ENCODE data around the gene MICB.
A peak's percentile ranks its signal among the peaks of the same experiment; 100 is the strongest.
"Not testable (repeated sequence)": the region's sequence is repeated elsewhere in the genome, so short reads cannot be mapped to it uniquely, and the experiment has no call there.

The MICB gene

GRCh38 chr6:31541059-31541657 lies 43.2 kb downstream of the MICB start:
- DNase-seq = peak; percentile 68
- ATAC-seq = peak; percentile 10

- ATAC-seq (peak; percentile 80), DNase-seq (peak; percentile 94)
These were observed 43.9 kb downstream of the MICB start, which contains the start of gene DDX39B for GRCh38 chr6:31541658-31542521. Gene DDX39B, minus strand, starts transcription at chr6:31542003. Its CDS starts 1,471 bp downstream, at chr6:31540532.

GRCh38 chr6:31543639-31544038 lies 45.7 kb downstream of the MICB start:
- no peak for DNase-seq
- no peak for ATAC-seq

- no peak for DNase-seq
- no peak for ATAC-seq
These were observed 46.7 kb downstream of the MICB start for GRCh38 chr6:31544676-31545075.

- DNase-seq (no peak), ATAC-seq (no peak)
These were observed 47.3 kb downstream of the MICB start for GRCh38 chr6:31545291-31545690.

GRCh38 chr6:31546339-31546957 lies 48.5 kb downstream of the MICB start, which contains the start of gene ATP6V1G2:
Gene ATP6V1G2, minus strand, starts transcription at chr6:31546608. Its CDS starts 49 bp downstream, at chr6:31546559.
- peak; percentile 71 for ATAC-seq
- peak; percentile 93 for DNase-seq

GRCh38 chr6:31546958-31547726 lies 49.2 kb downstream of the MICB start, which contains the start of gene NFKBIL1:
Gene NFKBIL1, plus strand, starts transcription at chr6:31547608. Its CDS starts 87 bp downstream, at chr6:31547695.
- DNase-seq = peak; percentile 93
- peak; percentile 91 for ATAC-seq

GRCh38 chr6:31547727-31548543 lies 50.0 kb downstream of the MICB start:
- DNase-seq (no peak), ATAC-seq (no peak)

GRCh38 chr6:31548544-31548873 lies 50.6 kb downstream of the MICB start:
- DNase-seq (no peak), ATAC-seq (no peak)

- ATAC-seq = not testable (repeated sequence)
- DNase-seq = peak; percentile 69
These were observed 53.4 kb downstream of the MICB start for GRCh38 chr6:31551371-31551770.

- DNase-seq = no peak
- ATAC-seq = no peak
These were observed 58.4 kb downstream of the MICB start for GRCh38 chr6:31556307-31556706.

GRCh38 chr6:31557443-31558317 lies 59.7 kb downstream of the MICB start:
- no peak for ATAC-seq

GRCh38 chr6:31558318-31558625 lies 60.3 kb downstream of the MICB start:
- ATAC-seq (no peak), DNase-seq (no peak)

More at GRCh38 chr6:31557443-31558317, 59.7 kb downstream of the MICB start:
- no peak for DNase-seq

- ATAC-seq (peak; percentile 57), DNase-seq (peak; percentile 75)
These were observed 60.9 kb downstream of the MICB start for GRCh38 chr6:31558631-31559500.

GRCh38 chr6:31559606-31559957 lies 61.6 kb downstream of the MICB start:
- DNase-seq = no peak
- ATAC-seq = no peak

GRCh38 chr6:31559958-31560696 lies 62.2 kb downstream of the MICB start:
- ATAC-seq (peak; percentile 50), DNase-seq (peak; percentile 69)

- DNase-seq = no peak
- no peak for ATAC-seq
These were observed 62.7 kb downstream of the MICB start for GRCh38 chr6:31560697-31561058.

All from stimulated activated naive CD8-positive, alpha-beta T cell treated with anti-CD3 and anti-CD28 coated beads, Interleukin-15, Interleukin-2, amounts not matched to agents 100 U/mL and 50 U/mL, for 24 hours (primary cell).